ENCODE data around the gene DAG1.
A peak's percentile ranks its signal among the peaks of the same experiment; 100 is the strongest.

DAG1 gene

GRCh38 chr3:49445391-49445790 is 24.7 kb upstream of the DAG1 start:
- H3K27ac ChIP-seq, result no peak overlapping the region
- TF ChIP-seq CTCF (conservative IDR thresholded peaks at IDR 0.05), result no peak

- H3K27ac ChIP-seq, result no peak overlapping the region
- no peak for TF ChIP-seq CTCF (conservative IDR thresholded peaks at IDR 0.05)
These were observed 16.4 kb upstream of the DAG1 start for GRCh38 chr3:49453621-49454020.

- no peak overlapping the region for H3K27ac ChIP-seq
- TF ChIP-seq CTCF (conservative IDR thresholded peaks at IDR 0.05), result peak; percentile 61
These were observed 15.6 kb upstream of the DAG1 start for GRCh38 chr3:49454458-49454857.

- no peak for TF ChIP-seq CTCF (conservative IDR thresholded peaks at IDR 0.05)
These were observed 15.0 kb upstream of the DAG1 start for GRCh38 chr3:49454898-49455681.

GRCh38 chr3:49456466-49456865 is 13.6 kb upstream of the DAG1 start:
- TF ChIP-seq CTCF (conservative IDR thresholded peaks at IDR 0.05), result no peak
- no peak overlapping the region for H3K27ac ChIP-seq

More at GRCh38 chr3:49454898-49455681, 15.0 kb upstream of the DAG1 start:
- no peak overlapping the region for H3K27ac ChIP-seq

GRCh38 chr3:49460188-49460890 is 9.7 kb upstream of the DAG1 start:
- H3K27ac ChIP-seq, result peak overlapping the region; percentile 86

More at GRCh38 chr3:49460188-49460890, 9.7 kb upstream of the DAG1 start:
- no peak for TF ChIP-seq CTCF (conservative IDR thresholded peaks at IDR 0.05)

Measured in VCaP (cell line).